GM18502 (cell line): ENCODE results near the gene CELF1.

Experiments used
- ATAC-seq: cut with Tn5 transposase; IDR thresholded peaks from one replicate; pipeline ENCODE4 v1.9.1; 2021; ENCODE audit warnings: mild to moderate bottlenecking; ENCODE audit not compliant: unreplicated experiment, poor library complexity

Gene CELF1

GRCh38 chr11:47495011-47495855 is 57.7 kb downstream of the CELF1 start:
- ATAC-seq = no peak

- no peak for ATAC-seq
Observed at GRCh38 chr11:47489395-47489755, 63.6 kb downstream of the CELF1 start.

GRCh38 chr11:47488674-47489394 is 64.1 kb downstream of the CELF1 start:
- ATAC-seq = no peak

GRCh38 chr11:47488111-47488510 is 64.8 kb downstream of the CELF1 start:
- ATAC-seq = no peak

- ATAC-seq = no peak
Observed at GRCh38 chr11:47487421-47487820, 65.5 kb downstream of the CELF1 start.

- ATAC-seq = no peak
Observed at GRCh38 chr11:47485107-47485506, 67.8 kb downstream of the CELF1 start.

GRCh38 chr11:47483457-47483856 is 69.5 kb downstream of the CELF1 start:
- no peak for ATAC-seq

GRCh38 chr11:47480762-47481161 is 72.2 kb downstream of the CELF1 start:
- ATAC-seq = no peak

- no peak for ATAC-seq
Observed at GRCh38 chr11:47478651-47479329, 74.1 kb downstream of the CELF1 start.

GRCh38 chr11:47477753-47478152 is 75.2 kb downstream of the CELF1 start:
- no peak for ATAC-seq

- ATAC-seq = no peak
Observed at GRCh38 chr11:47477323-47477722, 75.6 kb downstream of the CELF1 start.

- ATAC-seq = no peak
Observed at GRCh38 chr11:47470671-47471070, 82.3 kb downstream of the CELF1 start.

GRCh38 chr11:47469361-47470179 is 83.4 kb downstream of the CELF1 start:
- ATAC-seq = no peak

- no peak for ATAC-seq
Observed at GRCh38 chr11:47468598-47469214, 84.2 kb downstream of the CELF1 start.

- ATAC-seq = no peak
Observed at GRCh38 chr11:47467357-47467756, 85.6 kb downstream of the CELF1 start.

- ATAC-seq = no peak
Observed at GRCh38 chr11:47466701-47467250, 86.2 kb downstream of the CELF1 start.

- ATAC-seq = no peak
Observed at GRCh38 chr11:47466201-47466600, 86.7 kb downstream of the CELF1 start.

GRCh38 chr11:47464483-47464882 is 88.4 kb downstream of the CELF1 start:
- no peak for ATAC-seq

GRCh38 chr11:47461876-47462275 is 91.1 kb downstream of the CELF1 start:
- no peak for ATAC-seq
